Skeletal muscle tissue (tissue), 4 donors: ENCODE results near the gene ZNF212. TPM values are rescaled to one million over a fixed set of nuclear protein-coding genes. Genes with fewer than 3 reads are reported as not detected.

ENCODE experiments used
- H3K27ac ChIP-seq: one replicate; pipeline ENCODE4 v1.7.0; 2013; ENCODE audit warnings: mild to moderate bottlenecking, low read depth, low read length, inconsistent platforms
- H3K27me3 ChIP-seq, 3 donors: one replicate each; pipeline ENCODE4 v1.7.0; 2013; ENCODE audit warnings: low read length in 3 of 3; ENCODE audit not compliant: control insufficient read depth in 3 of 3, insufficient read depth in 3 of 3
- H3K36me3 ChIP-seq, 3 donors: one replicate each; pipeline ENCODE4 v1.7.0; 2013; ENCODE audit warnings: low read length in 3 of 3; ENCODE audit not compliant: control insufficient read depth in 3 of 3, insufficient read depth in 3 of 3
- H3K4me1 ChIP-seq, 3 donors: one replicate each; pipeline ENCODE4 v1.7.0; 2013; ENCODE audit warnings: low read length in 3 of 3, mild to moderate bottlenecking in 3 of 3; ENCODE audit not compliant: control insufficient read depth in 3 of 3, insufficient read depth in 3 of 3
- H3K4me3 ChIP-seq, 3 donors: one replicate each; pipeline ENCODE4 v1.7.0; 2013; ENCODE audit warnings: low read length in 3 of 3
- H3K9ac ChIP-seq, 3 donors: one replicate each; pipeline ENCODE4 v1.7.0; 2013; ENCODE audit warnings: low read length in 3 of 3, mild to moderate bottlenecking in 3 of 3, moderate library complexity in 2 of 3, low read depth in 1 of 3
- H3K9me3 ChIP-seq, 3 donors: one replicate each; pipeline ENCODE4 v1.7.0; 2013; ENCODE audit warnings: low read length in 3 of 3; ENCODE audit not compliant: control insufficient read depth in 3 of 3
- total RNA-seq: library from RNA; depleted of rRNA; stranded (reverse); fragments of >200 nt; gene quantifications from one replicate; pipeline ENCODE4 v1.2.3, GENCODE V29; 2014
- donor health status: Osteomylitis.

Gene ZNF212
- total RNA-seq, 1 donor from 2014 or later: 4.2 TPM

- Histone ChIP-seq H3K9ac (no peak overlapping the region), H3K36me3 (peaks cover 40 to 50% (median 46%) of the 10 kb centered on the region in 3 donors), H3K27ac (no peak overlapping the region), H3K9me3 (no peaks in the 10 kb centered on the region), H3K4me1 (peaks cover 14 to 25% (median 20%) of the 10 kb centered on the region in 3 donors), H3K4me3 (no peak overlapping the region), H3K27me3 (no peaks in the 10 kb centered on the region)
Observed at GRCh38 chr7:149199234-149199995, 40.0 kb upstream of the ZNF212 start.

DNA sequence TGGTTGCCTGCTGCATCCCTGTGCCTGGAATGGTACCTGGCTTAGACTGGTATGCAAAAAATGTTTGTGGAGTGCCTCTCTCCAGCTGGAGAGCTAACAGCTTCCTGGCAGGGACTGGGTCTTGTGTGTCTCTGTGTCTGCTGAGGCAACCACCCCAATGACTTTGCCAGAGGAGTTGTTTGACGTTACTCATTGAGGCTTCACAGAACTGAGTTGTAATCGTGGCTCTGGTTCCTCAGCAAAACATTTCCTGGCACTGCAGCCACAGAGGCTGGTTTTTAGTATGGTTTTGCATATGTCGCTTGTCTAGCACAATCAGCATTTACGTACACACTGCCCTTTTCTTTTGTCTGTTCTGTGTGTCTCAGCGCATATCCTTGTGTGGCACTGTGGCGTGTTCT, 36.6 kb upstream of the ZNF212 start:
- peaks cover 57 to 73% (median 71%) of the 10 kb centered on the region in 3 donors for H3K36me3 ChIP-seq
- H3K9ac ChIP-seq: no peak overlapping the region
- H3K27ac ChIP-seq: no peak overlapping the region
- H3K9me3 ChIP-seq: no peaks in the 10 kb centered on the region
- no peak overlapping the region for H3K4me3 ChIP-seq
- peaks cover 0 to 5% (median 0%) of the 10 kb centered on the region in 3 donors for H3K4me1 ChIP-seq
- H3K27me3 ChIP-seq: no peaks in the 10 kb centered on the region

GRCh38 chr7:149205690-149206381, 33.6 kb upstream of the ZNF212 start:
- H3K4me3 ChIP-seq: no peak overlapping the region
- H3K4me1 ChIP-seq: no peaks in the 10 kb centered on the region
- H3K9ac ChIP-seq: no peak overlapping the region
- H3K27ac ChIP-seq: no peak overlapping the region
- H3K36me3 ChIP-seq: peaks cover 54 to 74% (median 68%) of the 10 kb centered on the region in 3 donors
- no peaks in the 10 kb centered on the region for H3K9me3 ChIP-seq
- H3K27me3 ChIP-seq: no peaks in the 10 kb centered on the region

GRCh38 chr7:149207324-149208035, 32.0 kb upstream of the ZNF212 start:
- H3K27me3 ChIP-seq: no peaks in the 10 kb centered on the region
- H3K4me3 ChIP-seq: no peak overlapping the region
- no peak overlapping the region for H3K27ac ChIP-seq
- no peak overlapping the region for H3K9ac ChIP-seq
- H3K36me3 ChIP-seq: peaks cover 56 to 80% (median 72%) of the 10 kb centered on the region in 3 donors
- no peaks in the 10 kb centered on the region for H3K4me1 ChIP-seq
- no peaks in the 10 kb centered on the region for H3K9me3 ChIP-seq

- Histone ChIP-seq H3K4me1 (no peaks in the 10 kb centered on the region), H3K36me3 (peaks cover 66 to 86% (median 78%) of the 10 kb centered on the region in 3 donors), H3K27ac (no peak overlapping the region), H3K27me3 (no peaks in the 10 kb centered on the region), H3K9ac (no peak overlapping the region), H3K9me3 (no peaks in the 10 kb centered on the region), H3K4me3 (no peak overlapping the region)
Observed at GRCh38 chr7:149209518-149210269, 29.8 kb upstream of the ZNF212 start.

- Histone ChIP-seq H3K9me3 (no peaks in the 10 kb centered on the region), H3K36me3 (peaks cover 70 to 90% (median 86%) of the 10 kb centered on the region in 3 donors), H3K4me3 (no peak overlapping the region), H3K9ac (no peak overlapping the region), H3K27ac (no peak overlapping the region), H3K27me3 (no peaks in the 10 kb centered on the region), H3K4me1 (no peaks in the 10 kb centered on the region)
Observed at GRCh38 chr7:149210551-149210950, 28.9 kb upstream of the ZNF212 start.

DNA sequence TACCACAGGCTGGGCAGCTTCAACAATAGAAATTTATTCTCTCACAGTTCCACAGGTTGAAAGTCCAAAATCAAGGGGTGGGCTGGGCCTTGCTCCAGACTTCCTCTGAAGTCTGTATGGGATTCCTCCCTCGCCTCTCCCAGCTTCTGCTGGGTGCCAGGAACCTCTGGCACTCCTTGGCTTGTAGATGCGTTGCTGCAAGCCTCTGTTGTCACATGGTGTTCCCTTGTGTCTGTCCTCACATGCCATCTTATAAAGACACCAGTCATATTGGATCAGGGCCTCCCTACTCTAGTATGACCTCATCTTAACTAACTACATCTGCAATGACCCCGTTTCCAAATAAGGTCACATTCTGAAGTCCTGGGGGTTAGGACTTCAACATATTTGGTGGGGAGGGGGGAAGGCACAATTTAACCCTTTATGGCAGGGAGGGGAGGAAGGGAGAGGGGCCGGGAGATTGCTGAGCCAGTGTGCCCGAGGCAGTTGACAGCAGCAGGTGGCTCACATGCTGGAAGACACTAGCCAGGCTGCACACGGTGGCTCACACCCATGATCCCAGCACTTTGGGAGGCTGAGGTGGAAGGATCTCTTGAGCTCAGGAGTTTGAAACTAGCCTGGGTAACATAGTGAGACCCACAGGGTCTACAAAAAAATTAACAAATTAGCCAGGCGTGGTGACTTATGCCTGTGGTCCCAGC, 25.3 kb upstream of the ZNF212 start:
- Histone ChIP-seq H3K9me3 (no peaks in the 10 kb centered on the region), H3K4me1 (no peaks in the 10 kb centered on the region), H3K9ac (no peak overlapping the region), H3K27me3 (no peaks in the 10 kb centered on the region), H3K27ac (no peak overlapping the region), H3K4me3 (no peak overlapping the region), H3K36me3 (peaks cover 68 to 93% (median 86%) of the 10 kb centered on the region in 3 donors)

- Histone ChIP-seq H3K9ac (no peak overlapping the region), H3K36me3 (peaks cover 50 to 79% (median 76%) of the 10 kb centered on the region in 3 donors), H3K4me1 (no peaks in the 10 kb centered on the region), H3K4me3 (no peak overlapping the region), H3K9me3 (no peaks in the 10 kb centered on the region), H3K27me3 (no peaks in the 10 kb centered on the region), H3K27ac (no peak overlapping the region)
Observed at GRCh38 chr7:149216402-149216801, 23.0 kb upstream of the ZNF212 start.

DNA sequence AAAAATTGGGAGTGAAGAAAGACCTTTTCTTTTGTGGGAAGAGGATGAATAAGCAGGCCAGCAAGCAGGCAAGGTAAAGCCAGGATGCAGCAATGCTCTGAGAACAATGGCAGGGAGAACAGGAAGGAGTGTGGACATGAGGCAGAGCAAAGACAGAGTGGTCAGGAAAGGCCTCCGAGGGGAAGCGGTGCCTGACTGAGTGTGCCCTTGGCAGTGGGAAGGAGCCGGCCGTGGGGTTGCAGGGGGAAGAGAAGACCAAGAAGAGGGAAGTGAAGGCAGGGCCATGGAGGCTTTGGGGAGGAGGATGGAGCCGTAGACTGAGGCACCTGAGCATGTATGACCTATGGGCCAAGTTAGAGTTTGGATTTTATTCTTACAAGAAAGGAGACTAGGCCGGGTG, 21.9 kb upstream of the ZNF212 start:
- Histone ChIP-seq H3K27ac (no peak overlapping the region), H3K36me3 (peaks cover 50 to 69% (median 68%) of the 10 kb centered on the region in 3 donors), H3K9ac (no peak overlapping the region), H3K4me1 (no peaks in the 10 kb centered on the region), H3K27me3 (no peaks in the 10 kb centered on the region), H3K9me3 (no peaks in the 10 kb centered on the region), H3K4me3 (no peak overlapping the region)
